Stomach (tissue), 4 donors: Measurements from ENCODE around the gene BCHE.
"Not testable (repeated sequence)": the region's sequence is repeated elsewhere in the genome, so short reads cannot be mapped to it uniquely, and the experiment has no call there.

Experiments
- EP300 ChIP-seq: sonication (generic); formaldehyde crosslinking; IDR thresholded peaks from one replicate; pipeline ENCODE4 v1.6.1; 2017; ENCODE audit warnings: antibody characterized with exemption
- POLR2A ChIP-seq, 4 donors: fragments of 450-650 bp; IDR thresholded peaks; one replicate each; pipeline ENCODE4 v1.6.1; 2016; ENCODE audit warnings: antibody characterized with exemption in 4 of 4, control low read depth in 2 of 4, mild to moderate bottlenecking in 1 of 4, moderate library complexity in 1 of 4
- TF ChIP-seq, protein P1 (sequence below), 7 experiments: fragments of 450-650 bp in 4 of 7; fragments of 200-600 bp in 3 of 7; sonication (generic) in 3 of 7; IDR thresholded peaks; one replicate each; pipeline ENCODE4 v1.5.1; 2016 to 2019; ENCODE audit warnings: antibody characterized with exemption in 7 of 7, control low read depth in 2 of 7, mild to moderate bottlenecking in 1 of 7

GRCh38 chr3:165807937-165808336 lies 29.3 kb downstream of the BCHE start:
- TF ChIP-seq, protein P1, sequence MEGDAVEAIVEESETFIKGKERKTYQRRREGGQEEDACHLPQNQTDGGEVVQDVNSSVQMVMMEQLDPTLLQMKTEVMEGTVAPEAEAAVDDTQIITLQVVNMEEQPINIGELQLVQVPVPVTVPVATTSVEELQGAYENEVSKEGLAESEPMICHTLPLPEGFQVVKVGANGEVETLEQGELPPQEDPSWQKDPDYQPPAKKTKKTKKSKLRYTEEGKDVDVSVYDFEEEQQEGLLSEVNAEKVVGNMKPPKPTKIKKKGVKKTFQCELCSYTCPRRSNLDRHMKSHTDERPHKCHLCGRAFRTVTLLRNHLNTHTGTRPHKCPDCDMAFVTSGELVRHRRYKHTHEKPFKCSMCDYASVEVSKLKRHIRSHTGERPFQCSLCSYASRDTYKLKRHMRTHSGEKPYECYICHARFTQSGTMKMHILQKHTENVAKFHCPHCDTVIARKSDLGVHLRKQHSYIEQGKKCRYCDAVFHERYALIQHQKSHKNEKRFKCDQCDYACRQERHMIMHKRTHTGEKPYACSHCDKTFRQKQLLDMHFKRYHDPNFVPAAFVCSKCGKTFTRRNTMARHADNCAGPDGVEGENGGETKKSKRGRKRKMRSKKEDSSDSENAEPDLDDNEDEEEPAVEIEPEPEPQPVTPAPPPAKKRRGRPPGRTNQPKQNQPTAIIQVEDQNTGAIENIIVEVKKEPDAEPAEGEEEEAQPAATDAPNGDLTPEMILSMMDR (IDR thresholded peaks at IDR 0.05), result not testable (repeated sequence)
- TF ChIP-seq POLR2A (IDR thresholded peaks at IDR 0.05); EP300: not testable (repeated sequence)
